ENCODE measurements around the gene ADGRB3.

GRCh38 chr6:69044534-69044933 lies 409.5 kb downstream of the ADGRB3 start:
- TF ChIP-seq POLR2AphosphoS5 (IDR thresholded peaks at IDR 0.05) (peak in 3 of 4 donors; percentile 25 to 59 (median 45)), CTCF (IDR thresholded peaks at IDR 0.05) (no peak)

Data from sigmoid colon (tissue), 4 donors.